Measurements from ENCODE around the gene AGPAT4.

DNA sequence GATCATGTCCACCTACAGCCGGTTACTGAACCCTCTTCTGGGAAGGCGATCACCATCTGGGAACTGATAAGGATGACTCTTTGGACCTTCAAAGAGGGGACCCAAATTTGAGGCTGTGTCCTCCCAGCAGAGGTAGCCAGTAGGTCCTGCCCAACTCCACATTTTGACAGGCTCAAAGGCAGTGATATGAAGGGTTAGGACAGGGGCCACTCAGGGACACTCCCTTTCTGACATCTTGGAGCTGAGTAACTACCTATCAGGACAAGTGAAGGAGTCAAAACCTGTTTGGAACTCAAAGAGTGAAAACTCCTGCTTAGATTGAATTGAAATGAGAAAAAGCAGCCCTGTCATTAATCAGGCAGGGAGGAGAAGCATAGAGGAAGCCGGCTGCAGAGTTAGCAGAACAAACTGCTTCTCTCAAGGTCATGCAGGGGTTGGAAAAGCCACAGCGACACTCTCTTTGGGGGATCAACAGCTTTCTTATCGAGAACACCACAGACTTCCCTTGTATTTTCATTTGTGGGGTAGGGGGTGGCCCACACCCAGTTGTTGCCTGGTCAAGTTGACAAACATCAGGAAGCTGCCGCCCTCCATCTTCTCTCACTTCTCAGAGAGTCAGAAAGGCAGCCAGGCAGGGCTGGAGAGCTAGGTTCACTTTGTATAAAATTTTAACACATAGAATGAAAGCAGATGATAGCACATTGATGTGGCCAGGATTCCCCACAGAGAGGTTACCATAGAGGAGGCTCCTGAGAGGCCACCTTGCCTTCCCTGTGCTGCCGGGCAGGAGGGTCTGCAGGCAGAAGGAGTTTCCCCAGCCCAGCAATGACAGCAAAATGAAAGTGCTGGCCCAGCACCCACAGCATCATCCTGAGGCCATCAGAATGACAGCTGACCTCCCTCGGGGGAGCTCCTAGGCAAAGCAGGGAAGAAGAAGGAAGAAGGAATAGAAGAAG lies 47.6 kb downstream of the AGPAT4 start:
- no peak for TF ChIP-seq CTCF (conservative IDR thresholded peaks at IDR 0.05; ENCODE audit: low read depth, low read length)
- no peak for TF ChIP-seq EZH2 (IDR thresholded peaks at IDR 0.05; ENCODE audit: borderline replicate concordance, low read depth, low read length, poor library complexity, severe bottlenecking)

All from A673 (cell line).